Large intestine (tissue), 3 donors: ENCODE data around the gene DENND11. TPM values are rescaled to one million over a fixed set of nuclear protein-coding genes. Genes with fewer than 3 reads are reported as not detected.
A peak's percentile ranks its signal among the peaks of the same experiment; 100 is the strongest.

Source experiments
- DNase-seq, 2 donors: peaks; one replicate each; pipeline versions ENCODE4 v3.0.0 to v3.0.0-alpha.2; 2013
- H3K27ac ChIP-seq: one replicate; pipeline ENCODE4 v1.5.1; 2013; ENCODE audit warnings: low read length
- H3K27me3 ChIP-seq: 2 replicates; pipeline ENCODE4 v1.6.1; 2013; ENCODE audit warnings: low read length; ENCODE audit not compliant: control insufficient read depth, insufficient read depth
- H3K36me3 ChIP-seq: 2 replicates; pipeline ENCODE4 v1.6.1; 2013; ENCODE audit warnings: low read length; ENCODE audit not compliant: control insufficient read depth, insufficient read depth
- H3K4me1 ChIP-seq: one replicate; pipeline ENCODE4 v1.6.1; 2013; ENCODE audit warnings: low read length; ENCODE audit not compliant: control insufficient read depth, insufficient read depth
- H3K4me3 ChIP-seq: one replicate; pipeline ENCODE4 v1.5.1; 2013; ENCODE audit warnings: low read length
- H3K9me3 ChIP-seq: one replicate; pipeline ENCODE4 v1.6.1; 2013; ENCODE audit warnings: mild to moderate bottlenecking, low read depth, low read length, moderate library complexity; ENCODE audit not compliant: control insufficient read depth
- WGBS: methylation state at CpG from one replicate; pipeline ENCODE4 v1.1.5; 2013; ENCODE audit warnings: low lambda C conversion rate; ENCODE audit not compliant: insufficient coverage; 5-methylcytosine and 5-hydroxymethylcytosine counted together
- polyA plus RNA-seq: library from polyadenylated mRNA; unstranded; fragments of 120-200 nt; gene quantifications from one replicate; pipeline ENCODE4 v1.2.1, GENCODE V29; 2013

DENND11 gene
- polyA plus RNA-seq, 1 donor = 53.4 TPM

GRCh38 chr7:141731476-141732149 is 29.6 kb upstream of the DENND11 start:
- DNase-seq = no peak
- H3K9me3 ChIP-seq = no peaks in the 10 kb centered on the region
- 96% methylated on average over 8 of the region's 24 CpGs for WGBS
- H3K4me1 ChIP-seq = no peaks in the 10 kb centered on the region
- H3K27me3 ChIP-seq = no peaks in the 10 kb centered on the region
- H3K4me3 ChIP-seq = no peak overlapping the region
- H3K36me3 ChIP-seq = no peaks in the 10 kb centered on the region
- H3K27ac ChIP-seq = no peak overlapping the region

GRCh38 chr7:141729020-141729419 is 27.1 kb upstream of the DENND11 start:
- H3K27me3 ChIP-seq = no peaks in the 10 kb centered on the region
- H3K9me3 ChIP-seq = no peaks in the 10 kb centered on the region
- peaks cover 2% of the 10 kb centered on the region for H3K36me3 ChIP-seq
- WGBS = no CpG with 5 or more reads among the region's 1 CpG
- H3K4me1 ChIP-seq = no peaks in the 10 kb centered on the region
- H3K27ac ChIP-seq = no peak overlapping the region
- no peak for DNase-seq
- no peak overlapping the region for H3K4me3 ChIP-seq

- peaks cover 2% of the 10 kb centered on the region for H3K36me3 ChIP-seq
- no peak overlapping the region for H3K4me3 ChIP-seq
- no CpG with 5 or more reads among the region's 2 CpGs for WGBS
- no peak overlapping the region for H3K27ac ChIP-seq
- H3K4me1 ChIP-seq = no peaks in the 10 kb centered on the region
- H3K9me3 ChIP-seq = no peaks in the 10 kb centered on the region
- no peak for DNase-seq
- H3K27me3 ChIP-seq = no peaks in the 10 kb centered on the region
Observed at GRCh38 chr7:141722529-141722928, 20.6 kb upstream of the DENND11 start.

- H3K4me1 ChIP-seq = peaks cover 31% of the 10 kb centered on the region
- no peaks in the 10 kb centered on the region for H3K36me3 ChIP-seq
- 100% methylated on average over 1 of the region's 1 CpG for WGBS
- H3K4me3 ChIP-seq = no peak overlapping the region
- no peaks in the 10 kb centered on the region for H3K9me3 ChIP-seq
- no peak for DNase-seq
- no peak overlapping the region for H3K27ac ChIP-seq
- no peaks in the 10 kb centered on the region for H3K27me3 ChIP-seq
Observed at GRCh38 chr7:141717450-141717849, 15.5 kb upstream of the DENND11 start.

- Histone ChIP-seq H3K27ac (peak overlapping the region; percentile 55), H3K9me3 (no peaks in the 10 kb centered on the region), H3K36me3 (no peaks in the 10 kb centered on the region), H3K4me3 (peak overlapping the region; percentile 7), H3K4me1 (peaks cover 38% of the 10 kb centered on the region), H3K27me3 (no peaks in the 10 kb centered on the region)
- DNase-seq = no peak
- WGBS = 70% methylated on average over 3 of the region's 6 CpGs
Observed at GRCh38 chr7:141715794-141716689, 14.1 kb upstream of the DENND11 start.

DNA sequence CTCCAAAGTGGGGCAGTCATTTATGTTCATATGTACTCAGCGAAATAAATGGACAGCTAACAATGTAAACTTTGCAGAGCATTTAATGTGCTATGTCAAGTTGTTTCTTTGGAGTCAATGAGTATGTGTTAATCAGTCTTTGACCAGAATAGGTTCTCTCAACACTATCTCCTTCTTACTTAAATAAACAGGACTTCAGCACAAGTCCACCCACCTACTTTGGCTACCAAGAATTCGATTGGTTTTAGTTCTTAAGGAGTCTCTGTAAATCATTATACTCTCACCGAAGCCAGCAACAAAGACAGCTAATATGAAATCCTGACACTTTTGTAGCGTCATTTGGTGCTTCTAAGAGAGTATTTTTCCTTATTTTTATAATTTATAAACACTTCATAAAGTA is 13.1 kb upstream of the DENND11 start:
- Histone ChIP-seq H3K27ac (peak overlapping the region; percentile 76), H3K4me1 (peaks cover 39% of the 10 kb centered on the region), H3K4me3 (no peak overlapping the region), H3K36me3 (no peaks in the 10 kb centered on the region), H3K27me3 (no peaks in the 10 kb centered on the region), H3K9me3 (no peaks in the 10 kb centered on the region)
- WGBS = 0% methylated on average over 1 of the region's 4 CpGs
- peak; percentile 70 to 85 for DNase-seq

DNA sequence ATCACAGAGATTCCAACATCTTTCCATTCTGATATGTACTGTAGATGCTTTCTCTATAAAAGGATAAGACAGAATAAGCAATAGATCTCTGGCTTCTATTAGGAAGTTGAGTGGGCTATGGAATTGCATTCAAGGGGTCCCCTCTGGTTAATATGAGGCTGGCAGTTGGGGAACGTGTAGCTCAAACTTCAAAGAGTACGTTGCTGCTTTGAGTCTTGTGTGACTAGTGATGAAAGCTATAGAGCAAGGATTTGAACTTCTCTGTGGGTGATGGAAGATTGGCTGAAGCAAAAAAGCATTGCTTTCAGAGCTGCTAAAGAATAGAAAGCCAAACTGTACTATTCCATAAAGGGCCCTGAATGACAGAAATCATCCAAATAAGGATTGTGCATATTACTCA is 12.6 kb upstream of the DENND11 start:
- WGBS = 40% methylated on average over 2 of the region's 2 CpGs
- Histone ChIP-seq H3K27ac (peak overlapping the region; percentile 76), H3K4me3 (peak overlapping the region; percentile 2), H3K36me3 (no peaks in the 10 kb centered on the region), H3K4me1 (peaks cover 40% of the 10 kb centered on the region), H3K27me3 (no peaks in the 10 kb centered on the region), H3K9me3 (no peaks in the 10 kb centered on the region)
- DNase-seq = no peak

DNA sequence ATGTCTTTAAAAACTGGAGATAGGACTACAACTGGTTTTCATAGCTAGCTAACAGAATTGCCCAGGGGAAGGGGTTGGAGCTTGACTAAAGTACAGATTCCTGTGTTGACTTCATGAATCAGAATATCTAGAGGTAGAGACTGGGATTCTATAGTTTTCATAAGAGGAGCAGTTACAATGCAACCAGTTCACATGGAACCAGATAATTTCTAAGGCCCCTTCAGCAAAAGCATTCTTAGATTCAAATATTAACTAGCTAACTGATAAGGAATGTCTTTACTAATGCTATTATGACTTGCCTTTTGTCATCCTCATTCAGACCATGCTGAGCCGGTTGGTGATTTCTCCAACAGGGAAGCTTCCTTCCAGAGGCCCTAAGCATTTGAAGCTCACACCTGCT is 11.9 kb upstream of the DENND11 start:
- H3K4me1 ChIP-seq = peaks cover 40% of the 10 kb centered on the region
- H3K27me3 ChIP-seq = no peaks in the 10 kb centered on the region
- no peaks in the 10 kb centered on the region for H3K36me3 ChIP-seq
- no peaks in the 10 kb centered on the region for H3K9me3 ChIP-seq
- no CpG with 5 or more reads among the region's 1 CpG for WGBS
- DNase-seq = peak in 1 of 2 donors; percentile 80
- H3K27ac ChIP-seq = peak overlapping the region; percentile 76
- H3K4me3 ChIP-seq = peak overlapping the region; percentile 2

- Histone ChIP-seq H3K4me3 (no peak overlapping the region), H3K27me3 (no peaks in the 10 kb centered on the region), H3K36me3 (no peaks in the 10 kb centered on the region), H3K9me3 (no peaks in the 10 kb centered on the region), H3K4me1 (peaks cover 40% of the 10 kb centered on the region), H3K27ac (peak overlapping the region; percentile 76)
- 10% methylated on average over 1 of the region's 5 CpGs for WGBS
- peak; percentile 70 to 88 for DNase-seq
Observed at GRCh38 chr7:141712603-141713255, 10.8 kb upstream of the DENND11 start.

- Histone ChIP-seq H3K27me3 (no peaks in the 10 kb centered on the region), H3K36me3 (no peaks in the 10 kb centered on the region), H3K4me3 (no peak overlapping the region), H3K9me3 (no peaks in the 10 kb centered on the region), H3K4me1 (peaks cover 48% of the 10 kb centered on the region), H3K27ac (no peak overlapping the region)
- no peak for DNase-seq
- WGBS = 60% methylated on average over 1 of the region's 1 CpG
Observed at GRCh38 chr7:141710301-141710700, 8.3 kb upstream of the DENND11 start.
